Loucy (cell line): ENCODE data around the gene B9D2.

Source experiments
- EZH2phosphoT487 ChIP-seq: fragments of 200-600 bp; IDR thresholded peaks from 2 replicates; pipeline ENCODE4 v1.6.1; 2018; ENCODE audit warnings: antibody characterized with exemption, mild to moderate bottlenecking, moderate library complexity, borderline replicate concordance
- TF ChIP-seq, protein P1 (sequence below): fragments of 200-600 bp; sonication (generic); conservative IDR thresholded peaks from 2 replicates; pipeline ENCODE4 v1.5.1; 2014; ENCODE audit warnings: mild to moderate bottlenecking, antibody characterized with exemption, low read length

GRCh38 chr19:41367848-41368301 is 3.9 kb upstream of the B9D2 start:
- TF ChIP-seq, protein P1, sequence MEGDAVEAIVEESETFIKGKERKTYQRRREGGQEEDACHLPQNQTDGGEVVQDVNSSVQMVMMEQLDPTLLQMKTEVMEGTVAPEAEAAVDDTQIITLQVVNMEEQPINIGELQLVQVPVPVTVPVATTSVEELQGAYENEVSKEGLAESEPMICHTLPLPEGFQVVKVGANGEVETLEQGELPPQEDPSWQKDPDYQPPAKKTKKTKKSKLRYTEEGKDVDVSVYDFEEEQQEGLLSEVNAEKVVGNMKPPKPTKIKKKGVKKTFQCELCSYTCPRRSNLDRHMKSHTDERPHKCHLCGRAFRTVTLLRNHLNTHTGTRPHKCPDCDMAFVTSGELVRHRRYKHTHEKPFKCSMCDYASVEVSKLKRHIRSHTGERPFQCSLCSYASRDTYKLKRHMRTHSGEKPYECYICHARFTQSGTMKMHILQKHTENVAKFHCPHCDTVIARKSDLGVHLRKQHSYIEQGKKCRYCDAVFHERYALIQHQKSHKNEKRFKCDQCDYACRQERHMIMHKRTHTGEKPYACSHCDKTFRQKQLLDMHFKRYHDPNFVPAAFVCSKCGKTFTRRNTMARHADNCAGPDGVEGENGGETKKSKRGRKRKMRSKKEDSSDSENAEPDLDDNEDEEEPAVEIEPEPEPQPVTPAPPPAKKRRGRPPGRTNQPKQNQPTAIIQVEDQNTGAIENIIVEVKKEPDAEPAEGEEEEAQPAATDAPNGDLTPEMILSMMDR = no peak
- no peak for TF ChIP-seq EZH2phosphoT487
